Measurements from ENCODE around the gene SDF4.

SDF4 gene

DNA sequence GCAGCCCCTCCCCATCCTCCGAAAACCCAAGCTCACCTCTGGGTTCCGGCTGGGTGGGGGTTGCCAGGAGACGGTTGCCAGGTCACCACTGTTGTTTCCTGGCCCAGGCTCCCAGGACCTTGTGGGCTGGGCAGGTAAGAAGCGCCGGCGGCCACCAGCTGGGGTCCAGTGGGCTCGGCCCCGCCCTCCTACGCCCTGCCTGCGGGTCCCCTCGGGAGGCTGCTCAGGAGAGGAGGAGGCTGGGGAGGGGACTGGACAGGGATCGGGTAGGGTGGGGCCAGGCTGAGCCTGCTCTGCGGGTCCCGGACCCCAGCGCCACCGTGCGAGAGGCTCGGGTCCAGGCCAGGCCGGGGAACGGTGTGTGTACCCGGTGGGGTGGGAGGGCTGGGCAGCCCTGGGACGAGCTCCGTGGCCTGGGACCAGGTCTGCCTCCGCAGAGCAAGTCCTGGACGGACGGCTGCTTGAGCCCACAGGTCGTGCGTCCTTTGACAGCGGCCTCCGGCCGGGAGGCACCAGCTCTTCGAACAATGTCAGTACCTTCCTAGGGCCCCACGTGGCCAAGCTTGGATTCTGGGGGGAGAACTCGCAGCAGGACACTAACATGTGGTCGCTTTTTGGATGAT is 57.9 kb downstream of the SDF4 start, which contains the start of gene TTLL10:
Gene TTLL10 (plus strand): TSS at position 88 of the 623 bp plus-strand sequence. CDS start 5,336 bp downstream, outside the sequence.
- H3K9me3 ChIP-seq (ENCODE audit: insufficient read depth, low read length) = no peaks in the 10 kb centered on the region
- H3K9ac ChIP-seq (ENCODE audit: low read length) = no peak within 1 kb of the TSS
- TF ChIP-seq, protein P1, sequence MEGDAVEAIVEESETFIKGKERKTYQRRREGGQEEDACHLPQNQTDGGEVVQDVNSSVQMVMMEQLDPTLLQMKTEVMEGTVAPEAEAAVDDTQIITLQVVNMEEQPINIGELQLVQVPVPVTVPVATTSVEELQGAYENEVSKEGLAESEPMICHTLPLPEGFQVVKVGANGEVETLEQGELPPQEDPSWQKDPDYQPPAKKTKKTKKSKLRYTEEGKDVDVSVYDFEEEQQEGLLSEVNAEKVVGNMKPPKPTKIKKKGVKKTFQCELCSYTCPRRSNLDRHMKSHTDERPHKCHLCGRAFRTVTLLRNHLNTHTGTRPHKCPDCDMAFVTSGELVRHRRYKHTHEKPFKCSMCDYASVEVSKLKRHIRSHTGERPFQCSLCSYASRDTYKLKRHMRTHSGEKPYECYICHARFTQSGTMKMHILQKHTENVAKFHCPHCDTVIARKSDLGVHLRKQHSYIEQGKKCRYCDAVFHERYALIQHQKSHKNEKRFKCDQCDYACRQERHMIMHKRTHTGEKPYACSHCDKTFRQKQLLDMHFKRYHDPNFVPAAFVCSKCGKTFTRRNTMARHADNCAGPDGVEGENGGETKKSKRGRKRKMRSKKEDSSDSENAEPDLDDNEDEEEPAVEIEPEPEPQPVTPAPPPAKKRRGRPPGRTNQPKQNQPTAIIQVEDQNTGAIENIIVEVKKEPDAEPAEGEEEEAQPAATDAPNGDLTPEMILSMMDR (IDR thresholded peaks at IDR 0.05; ENCODE audit: low read depth, low read length) = no peak
- TF ChIP-seq EZH2phosphoT487 (IDR thresholded peaks at IDR 0.05; ENCODE audit: low read depth) = no peak
- no peak within 1 kb of the TSS for H2AFZ ChIP-seq (ENCODE audit: low read depth, low read length)
- no peaks in the 10 kb centered on the region for H3K36me3 ChIP-seq (replicated peaks; ENCODE audit: low read depth, low read length)
- H3K4me1 ChIP-seq (ENCODE audit: low read length) = peaks cover 36% of the 10 kb centered on the region
- H3K79me2 ChIP-seq (ENCODE audit: low read length) = no peaks in the 10 kb centered on the region
- H3K27ac ChIP-seq (ENCODE audit: low read length) = no peak within 1 kb of the TSS
- peaks cover 22% of the 10 kb centered on the region for H3K27me3 ChIP-seq (ENCODE audit: low read depth, low read length)
- H3K4me2 ChIP-seq (ENCODE audit: low read length) = no peak within 1 kb of the TSS
- no peaks in the 10 kb centered on the region for H4K20me1 ChIP-seq (ENCODE audit: insufficient read depth, low read length)
- H3K4me3 ChIP-seq (ENCODE audit: low read length) = no peak within 1 kb of the TSS

DNA sequence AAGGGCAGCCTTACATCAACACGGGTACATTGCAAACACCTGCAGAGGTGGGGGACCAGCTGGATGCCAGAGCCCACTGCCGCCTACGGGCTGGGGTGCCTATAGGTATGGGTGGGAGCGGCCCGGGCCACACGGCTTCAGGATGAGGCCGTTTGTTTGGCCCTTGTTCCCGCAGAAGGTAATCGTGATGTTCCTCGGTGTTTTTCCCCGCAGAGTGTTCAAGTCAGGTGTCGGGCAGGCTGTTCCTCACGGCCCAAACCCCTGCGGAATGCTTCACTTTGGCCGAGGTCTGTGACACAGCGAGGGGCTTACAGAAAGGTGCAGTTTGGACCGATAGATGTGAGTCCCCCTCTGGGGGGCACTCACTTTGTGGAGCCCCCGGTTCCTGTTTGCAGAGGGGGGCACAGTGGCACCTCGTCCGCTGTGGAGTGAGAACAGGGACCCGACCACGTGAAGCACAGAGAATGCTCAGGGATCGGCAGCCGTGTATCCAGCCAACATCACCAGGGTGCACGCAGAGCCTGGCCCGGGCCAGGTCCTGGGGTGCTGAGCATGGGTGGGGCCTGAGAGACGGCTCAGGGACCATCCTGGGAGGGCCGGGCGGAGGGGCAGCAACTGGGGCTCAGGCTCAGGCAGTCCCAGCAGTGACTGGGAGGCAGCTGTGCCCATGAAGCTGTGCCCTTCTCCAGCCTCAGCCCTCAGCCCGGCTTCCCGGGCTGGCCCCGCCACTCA is 58.6 kb downstream of the SDF4 start:
- Histone ChIP-seq H4K20me1 (ENCODE audit: insufficient read depth, low read length) (no peaks in the 10 kb centered on the region), H3K27ac (ENCODE audit: low read length) (no peak overlapping the region), H3K36me3 (replicated peaks; ENCODE audit: low read depth, low read length) (no peaks in the 10 kb centered on the region), H3K9ac (ENCODE audit: low read length) (no peak overlapping the region), H2AFZ (ENCODE audit: low read depth, low read length) (no peak overlapping the region), H3K4me1 (ENCODE audit: low read length) (peaks cover 42% of the 10 kb centered on the region), H3K27me3 (ENCODE audit: low read depth, low read length) (peaks cover 28% of the 10 kb centered on the region), H3K4me2 (ENCODE audit: low read length) (no peak overlapping the region), H3K9me3 (ENCODE audit: insufficient read depth, low read length) (no peaks in the 10 kb centered on the region), H3K4me3 (ENCODE audit: low read length) (no peak overlapping the region), H3K79me2 (ENCODE audit: low read length) (no peaks in the 10 kb centered on the region)
- TF ChIP-seq EZH2phosphoT487 (IDR thresholded peaks at IDR 0.05; ENCODE audit: low read depth) = no peak
- TF ChIP-seq, protein P1 (IDR thresholded peaks at IDR 0.05; ENCODE audit: low read depth, low read length) = no peak

DNA sequence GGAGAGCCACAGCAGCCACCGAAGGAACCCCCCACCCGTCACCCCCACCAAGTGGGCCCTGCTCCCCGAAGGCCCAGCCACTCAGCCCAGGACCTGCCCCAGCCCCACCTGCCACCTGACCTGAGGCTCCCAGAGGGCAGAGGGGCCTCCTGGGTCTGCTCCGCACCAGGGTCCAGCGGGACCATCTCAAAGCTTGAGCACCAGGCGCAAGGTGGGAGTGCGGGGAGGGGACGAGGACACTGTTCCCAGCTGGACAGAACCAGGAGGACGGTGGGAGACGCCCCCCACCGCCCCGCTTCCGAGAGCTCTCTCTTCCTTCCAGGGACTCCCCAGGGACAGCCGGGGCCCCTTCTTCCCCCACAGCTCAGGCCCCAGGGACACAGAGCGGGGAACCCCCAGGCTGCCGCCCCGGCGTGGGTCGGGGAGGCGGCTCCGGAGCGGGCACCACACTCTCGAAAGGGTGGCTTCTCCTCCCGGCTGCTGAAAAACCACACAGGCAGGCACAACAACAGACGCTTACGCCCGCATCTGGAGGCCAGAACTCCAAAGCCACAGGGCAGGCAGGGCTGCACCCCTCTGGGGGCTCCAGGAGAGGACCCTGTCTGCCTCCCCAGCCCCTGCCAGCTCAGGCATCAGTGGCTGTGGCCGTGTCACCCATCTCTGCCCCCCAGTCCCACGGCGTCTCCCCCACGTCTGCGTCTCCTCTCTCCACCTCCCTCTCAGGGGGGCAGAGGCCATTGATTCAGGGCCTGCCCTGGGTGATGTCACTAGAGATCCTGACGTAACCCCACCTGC is 60.1 kb downstream of the SDF4 start:
- H3K79me2 ChIP-seq (ENCODE audit: low read length) = no peaks in the 10 kb centered on the region
- no peaks in the 10 kb centered on the region for H3K36me3 ChIP-seq (replicated peaks; ENCODE audit: low read depth, low read length)
- H3K9ac ChIP-seq (ENCODE audit: low read length) = peak overlapping the region; percentile 70; the same call in 1 of the 2 replicates
- H3K4me1 ChIP-seq (ENCODE audit: low read length) = peaks cover 42% of the 10 kb centered on the region
- TF ChIP-seq, protein P1 (IDR thresholded peaks at IDR 0.05; ENCODE audit: low read depth, low read length) = no peak
- TF ChIP-seq EZH2phosphoT487 (IDR thresholded peaks at IDR 0.05; ENCODE audit: low read depth) = no peak
- H3K4me2 ChIP-seq (ENCODE audit: low read length) = peak overlapping the region; percentile 97
- H3K27me3 ChIP-seq (ENCODE audit: low read depth, low read length) = peaks cover 29% of the 10 kb centered on the region
- no peaks in the 10 kb centered on the region for H4K20me1 ChIP-seq (ENCODE audit: insufficient read depth, low read length)
- H3K27ac ChIP-seq (ENCODE audit: low read length) = peak overlapping the region; percentile 70
- peak overlapping the region; percentile 78 for H3K4me3 ChIP-seq (ENCODE audit: low read length)
- peak overlapping the region; percentile 73 for H2AFZ ChIP-seq (ENCODE audit: low read depth, low read length)
- H3K9me3 ChIP-seq (ENCODE audit: insufficient read depth, low read length) = no peaks in the 10 kb centered on the region

DNA sequence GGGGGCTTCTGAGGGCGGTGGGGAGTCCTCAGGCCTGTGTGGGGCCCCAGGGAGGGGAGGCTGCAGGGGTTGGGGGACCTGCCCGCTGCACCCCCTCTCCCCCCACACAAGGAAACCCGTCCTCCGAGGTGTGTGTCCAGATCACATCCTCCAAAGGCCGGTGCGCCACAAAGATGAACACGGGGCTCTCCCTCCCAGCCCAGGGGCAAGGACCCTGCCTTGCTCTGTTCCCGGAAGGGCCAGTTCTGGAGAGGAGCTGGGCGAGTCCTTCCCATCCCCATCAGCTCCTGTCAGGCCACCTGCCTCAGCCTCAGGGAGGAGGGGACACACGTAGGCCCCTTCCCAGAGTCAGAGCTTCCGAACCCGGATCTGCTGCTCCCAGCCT is 60.6 kb downstream of the SDF4 start:
- peak overlapping the region; percentile 78 for H3K4me3 ChIP-seq (ENCODE audit: low read length)
- no peaks in the 10 kb centered on the region for H3K36me3 ChIP-seq (replicated peaks; ENCODE audit: low read depth, low read length)
- H3K4me1 ChIP-seq (ENCODE audit: low read length) = peaks cover 42% of the 10 kb centered on the region

More for the DNA sequence above, 60.6 kb downstream of the SDF4 start:
- Histone ChIP-seq H3K79me2 (ENCODE audit: low read length) (no peaks in the 10 kb centered on the region), H4K20me1 (ENCODE audit: insufficient read depth, low read length) (no peaks in the 10 kb centered on the region), H2AFZ (ENCODE audit: low read depth, low read length) (no peak overlapping the region), H3K4me2 (ENCODE audit: low read length) (peak overlapping the region; percentile 97), H3K9ac (ENCODE audit: low read length) (peak overlapping the region; percentile 70), H3K27ac (ENCODE audit: low read length) (peak overlapping the region; percentile 70), H3K9me3 (ENCODE audit: insufficient read depth, low read length) (no peaks in the 10 kb centered on the region), H3K27me3 (ENCODE audit: low read depth, low read length) (peaks cover 29% of the 10 kb centered on the region)
- TF ChIP-seq EZH2phosphoT487 (IDR thresholded peaks at IDR 0.05; ENCODE audit: low read depth) = no peak
- TF ChIP-seq, protein P1 (IDR thresholded peaks at IDR 0.05; ENCODE audit: low read depth, low read length) = no peak

Measured in OCI-LY3 (cell line).